ENCODE data around the gene HORMAD1. TPM values are rescaled to one million over a fixed set of nuclear protein-coding genes. Genes with fewer than 3 reads are reported as not detected.
"Not testable (repeated sequence)": the region's sequence is repeated elsewhere in the genome, so short reads cannot be mapped to it uniquely, and the experiment has no call there.

HORMAD1 gene
- total and polyA plus RNA-seq, 2 experiments from 2014 or later, result not detected

DNA sequence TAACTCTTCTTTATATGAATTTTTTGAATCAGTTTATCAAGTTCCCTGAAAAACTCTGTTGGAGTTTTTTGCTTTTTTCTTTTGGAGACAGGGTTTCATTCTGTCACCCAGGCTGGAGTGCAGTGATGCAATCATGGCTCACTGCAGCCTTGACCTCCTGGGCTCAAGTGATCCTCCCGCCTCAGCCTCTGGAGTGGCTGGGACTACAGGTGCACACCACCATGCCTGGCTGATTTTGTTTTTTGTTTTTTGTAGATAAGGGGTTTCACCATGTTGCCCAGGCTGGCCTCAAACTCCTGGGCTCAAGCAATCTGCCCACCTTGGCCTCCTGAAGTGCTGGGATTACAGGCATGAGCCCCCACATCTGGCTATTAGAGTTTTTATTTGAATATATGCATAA, 47.0 kb upstream of the HORMAD1 start:
- H3K36me3 Mint-ChIP-seq (ENCODE audit: low read depth); H3K9me2 ChIP-seq (ENCODE audit: insufficient read depth); DNase-seq (ENCODE audit: low spot score); H3K27ac ChIP-seq (ENCODE audit: low read depth); H3K4me3 Mint-ChIP-seq; H4K20me1 ChIP-seq (replicated peaks; ENCODE audit: insufficient read depth); ATAC-seq; H3K36me3 ChIP-seq (ENCODE audit: insufficient read depth); H3K27me3 ChIP-seq (ENCODE audit: insufficient read depth); H3F3A ChIP-seq (replicated peaks; ENCODE audit: low read depth); H2AFZ ChIP-seq; H3K4me2 ChIP-seq; H3K27me3 Mint-ChIP-seq (ENCODE audit: insufficient read depth, low read depth, poor library complexity); H3K9me3 Mint-ChIP-seq; H3K27ac Mint-ChIP-seq; H3K4me1 ChIP-seq (ENCODE audit: insufficient read depth); H3K79me2 ChIP-seq (replicated peaks; ENCODE audit: insufficient read depth); H3K4me3 ChIP-seq; H3K4me1 Mint-ChIP-seq: not testable (repeated sequence)

DNA sequence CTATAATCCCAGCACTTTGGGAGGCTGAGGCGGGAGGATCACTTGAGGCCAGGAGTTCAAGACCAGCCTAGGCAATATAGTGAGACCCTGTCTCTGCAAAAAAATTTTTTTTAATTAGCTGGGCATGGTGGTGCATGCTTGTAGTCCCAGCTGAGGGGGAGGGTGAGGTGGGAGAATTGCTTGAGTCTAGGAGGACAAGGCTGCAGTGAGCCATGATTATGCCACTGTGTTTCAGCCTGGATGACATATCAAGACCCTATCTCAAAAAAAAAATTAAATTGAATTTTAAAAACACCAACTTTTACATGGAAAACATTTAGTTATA, 45.2 kb upstream of the HORMAD1 start:
- H2AFZ ChIP-seq, result peak overlapping the region; percentile 40
- DNase-seq (ENCODE audit: low spot score); H3K4me2 ChIP-seq; H3K9me2 ChIP-seq (ENCODE audit: insufficient read depth); H3K27ac ChIP-seq (ENCODE audit: low read depth); H3K27ac Mint-ChIP-seq; H3K79me2 ChIP-seq (replicated peaks; ENCODE audit: insufficient read depth); H3K4me3 Mint-ChIP-seq; H3F3A ChIP-seq (replicated peaks; ENCODE audit: low read depth); H3K27me3 Mint-ChIP-seq (ENCODE audit: insufficient read depth, low read depth, poor library complexity); H3K36me3 ChIP-seq (ENCODE audit: insufficient read depth); H3K9me3 Mint-ChIP-seq; H3K27me3 ChIP-seq (ENCODE audit: insufficient read depth); H3K4me1 ChIP-seq (ENCODE audit: insufficient read depth); H3K4me3 ChIP-seq; ATAC-seq; H3K36me3 Mint-ChIP-seq (ENCODE audit: low read depth); H4K20me1 ChIP-seq (replicated peaks; ENCODE audit: insufficient read depth); H3K4me1 Mint-ChIP-seq: not testable (repeated sequence)

GRCh38 chr1:150765296-150765976, 44.7 kb upstream of the HORMAD1 start, which contains the start of gene CTSS:
Gene CTSS, minus strand, starts transcription at chr1:150765778. Its CDS starts 1,015 bp downstream, at chr1:150764763.
- ATAC-seq, result no peak
- peaks cover 3% of the 10 kb centered on the region; the same call in 1 of the 3 replicates for H3K36me3 Mint-ChIP-seq (ENCODE audit: low read depth)
- Histone ChIP-seq H4K20me1 (replicated peaks; ENCODE audit: insufficient read depth) (no peaks in the 10 kb centered on the region), H2AFZ (peak within 1 kb of the TSS; percentile 40), H3K79me2 (replicated peaks; ENCODE audit: insufficient read depth) (no peaks in the 10 kb centered on the region), H3K27ac (ENCODE audit: low read depth) (no peak within 1 kb of the TSS), H3K36me3 (ENCODE audit: insufficient read depth) (no peaks in the 10 kb centered on the region), H3K4me1 (ENCODE audit: insufficient read depth) (no peaks in the 10 kb centered on the region), H3K4me2 (no peak within 1 kb of the TSS), H3K4me3 (no peak within 1 kb of the TSS), H3F3A (replicated peaks; ENCODE audit: low read depth) (no peaks in the 10 kb centered on the region), H3K9me2 (ENCODE audit: insufficient read depth) (no peaks in the 10 kb centered on the region), H3K27me3 (ENCODE audit: insufficient read depth) (no peaks in the 10 kb centered on the region)
- H3K27ac Mint-ChIP-seq, result no peak within 1 kb of the TSS
- no peaks in the 10 kb centered on the region for H3K27me3 Mint-ChIP-seq (ENCODE audit: insufficient read depth, low read depth, poor library complexity)
- H3K9me3 Mint-ChIP-seq, result peaks cover 3% of the 10 kb centered on the region
- H3K4me1 Mint-ChIP-seq, result peaks cover 2% of the 10 kb centered on the region; the same call in 1 of the 3 replicates
- no peak within 1 kb of the TSS for H3K4me3 Mint-ChIP-seq
- DNase-seq (ENCODE audit: low spot score), result no peak
- TF ChIP-seq CTCF (conservative IDR thresholded peaks at IDR 0.05; ENCODE audit: low read depth in 2 of 2), result no peak
- TF ChIP-seq, protein P1, sequence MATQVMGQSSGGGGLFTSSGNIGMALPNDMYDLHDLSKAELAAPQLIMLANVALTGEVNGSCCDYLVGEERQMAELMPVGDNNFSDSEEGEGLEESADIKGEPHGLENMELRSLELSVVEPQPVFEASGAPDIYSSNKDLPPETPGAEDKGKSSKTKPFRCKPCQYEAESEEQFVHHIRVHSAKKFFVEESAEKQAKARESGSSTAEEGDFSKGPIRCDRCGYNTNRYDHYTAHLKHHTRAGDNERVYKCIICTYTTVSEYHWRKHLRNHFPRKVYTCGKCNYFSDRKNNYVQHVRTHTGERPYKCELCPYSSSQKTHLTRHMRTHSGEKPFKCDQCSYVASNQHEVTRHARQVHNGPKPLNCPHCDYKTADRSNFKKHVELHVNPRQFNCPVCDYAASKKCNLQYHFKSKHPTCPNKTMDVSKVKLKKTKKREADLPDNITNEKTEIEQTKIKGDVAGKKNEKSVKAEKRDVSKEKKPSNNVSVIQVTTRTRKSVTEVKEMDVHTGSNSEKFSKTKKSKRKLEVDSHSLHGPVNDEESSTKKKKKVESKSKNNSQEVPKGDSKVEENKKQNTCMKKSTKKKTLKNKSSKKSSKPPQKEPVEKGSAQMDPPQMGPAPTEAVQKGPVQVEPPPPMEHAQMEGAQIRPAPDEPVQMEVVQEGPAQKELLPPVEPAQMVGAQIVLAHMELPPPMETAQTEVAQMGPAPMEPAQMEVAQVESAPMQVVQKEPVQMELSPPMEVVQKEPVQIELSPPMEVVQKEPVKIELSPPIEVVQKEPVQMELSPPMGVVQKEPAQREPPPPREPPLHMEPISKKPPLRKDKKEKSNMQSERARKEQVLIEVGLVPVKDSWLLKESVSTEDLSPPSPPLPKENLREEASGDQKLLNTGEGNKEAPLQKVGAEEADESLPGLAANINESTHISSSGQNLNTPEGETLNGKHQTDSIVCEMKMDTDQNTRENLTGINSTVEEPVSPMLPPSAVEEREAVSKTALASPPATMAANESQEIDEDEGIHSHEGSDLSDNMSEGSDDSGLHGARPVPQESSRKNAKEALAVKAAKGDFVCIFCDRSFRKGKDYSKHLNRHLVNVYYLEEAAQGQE (IDR thresholded peaks at IDR 0.05; ENCODE audit: unreplicated experiment), result no peak
- TF ChIP-seq ZNF331 (CRISPR knock-in tag; IDR thresholded peaks at IDR 0.05; ENCODE audit: low read depth), result no peak
- TF ChIP-seq STAT1 (IDR thresholded peaks at IDR 0.05; ENCODE audit: unreplicated experiment), result no peak
- no peak for TF ChIP-seq NANOG (IDR thresholded peaks at IDR 0.05; ENCODE audit: borderline replicate concordance)
- no peak for TF ChIP-seq EZH2 (IDR thresholded peaks at IDR 0.05; ENCODE audit: low read depth, unreplicated experiment)
- no peak for TF ChIP-seq JUNB (IDR thresholded peaks at IDR 0.05; ENCODE audit: unreplicated experiment)

All from GM23338 (cell line).